HFF-Myc (cell line): ENCODE results near the gene ZCCHC3.
A peak's percentile ranks its signal among the peaks of the same experiment; 100 is the strongest.

Experiments used
- DNase-seq: peaks from one replicate; pipeline ENCODE4 v3.0.0-alpha.2; 2011; ENCODE audit warnings: low read depth; ENCODE audit errors: extremely low read depth
- H3K4me3 ChIP-seq: replicated peaks from 2 replicates; pipeline ENCODE4 v1.5.1; 2011; ENCODE audit warnings: low read depth, mild to moderate bottlenecking, control low read depth, low read length
- CTCF ChIP-seq: IDR thresholded peaks from 2 replicates; pipeline ENCODE4 v1.5.1; 2012; ENCODE audit warnings: mild to moderate bottlenecking, low read depth, low read length, control low read depth; ENCODE audit errors: missing control alignments

Gene ZCCHC3

GRCh38 chr20:347317-347639 is 49.9 kb downstream of the ZCCHC3 start:
- peak overlapping the region; percentile 75 for H3K4me3 ChIP-seq
- no peak for DNase-seq
- no peak for TF ChIP-seq CTCF

- TF ChIP-seq CTCF: no peak
- no peak for DNase-seq
- H3K4me3 ChIP-seq: peak overlapping the region; percentile 75
Observed at GRCh38 chr20:347640-348484, 50.5 kb downstream of the ZCCHC3 start.

- no peak overlapping the region; the same call in 1 of the 2 replicates for H3K4me3 ChIP-seq
- TF ChIP-seq CTCF: no peak
- DNase-seq: no peak
Observed at GRCh38 chr20:348972-349841, 51.8 kb downstream of the ZCCHC3 start.
